Naive thymus-derived CD4-positive, alpha-beta T cell (primary cell): Measurements from ENCODE around the gene NFIC. TPM values are rescaled to one million over a fixed set of nuclear protein-coding genes. Genes with fewer than 3 reads are reported as not detected.

Source experiments
- ATAC-seq: fragments of 150-1000 bp; cut with Tn5 transposase; 2 replicates; pipeline ENCODE4 v1.10.0; 2021; ENCODE audit warnings: mild to moderate bottlenecking, moderate library complexity
- CTCF ChIA-PET: fragments of 350-600 bp; sonication (Branson Sonifier 250); formaldehyde crosslinking; loops from one replicate; lab custom pipeline; 2021; ENCODE audit warnings: antibody characterized with exemption; lab: Charles Lee
- POLR2A ChIA-PET: fragments of 350-600 bp; sonication (Branson Sonifier 250); formaldehyde crosslinking; loops from one replicate; lab custom pipeline; 2021; ENCODE audit warnings: antibody characterized with exemption, inconsistent platforms; lab: Charles Lee
- DNase-seq, 9 donors: peaks; one replicate each; pipeline versions ENCODE4 v3.0.0 to v3.0.0-alpha.2; 2020 to 2022; ENCODE audit warnings: mixed read lengths in 1 of 9
- H3K27ac ChIP-seq: one replicate; pipeline ENCODE4 v1.7.0; 2013; ENCODE audit warnings: mild to moderate bottlenecking, low read depth, low read length, moderate library complexity
- H3K27me3 ChIP-seq, 2 donors: one replicate each; pipeline ENCODE4 v1.7.0; 2013; ENCODE audit warnings: low read length in 2 of 2, mild to moderate bottlenecking in 2 of 2, moderate library complexity in 2 of 2; ENCODE audit not compliant: control insufficient read depth in 2 of 2, insufficient read depth in 2 of 2
- H3K36me3 ChIP-seq, 3 experiments: 1 replicate in 2 of 3; 2 replicates in 1 of 3; pipeline ENCODE4 v1.7.0; 2013; ENCODE audit warnings: low read length in 3 of 3, mild to moderate bottlenecking in 3 of 3, moderate library complexity in 1 of 3; ENCODE audit not compliant: insufficient read depth in 3 of 3, control insufficient read depth in 2 of 3
- H3K4me1 ChIP-seq, 2 donors: one replicate each; pipeline ENCODE4 v1.7.0; 2013; ENCODE audit warnings: low read length in 2 of 2, mild to moderate bottlenecking in 2 of 2, moderate library complexity in 1 of 2; ENCODE audit not compliant: control insufficient read depth in 2 of 2, insufficient read depth in 2 of 2
- H3K4me3 ChIP-seq: 2 replicates; pipeline ENCODE4 v1.7.0; 2013; ENCODE audit warnings: mild to moderate bottlenecking, low read length
- H3K9me3 ChIP-seq, 3 experiments: 1 replicate in 2 of 3; 2 replicates in 1 of 3; pipeline ENCODE4 v1.7.0; 2013; ENCODE audit warnings: low read length in 3 of 3; ENCODE audit not compliant: control insufficient read depth in 2 of 3
- H3K27ac Mint-ChIP-seq, 9 donors: one replicate each; pipeline ENCODE4 v1.8.0; 2020 to 2022; ENCODE audit warnings: mixed read lengths in 9 of 9, mild to moderate bottlenecking in 8 of 9, moderate library complexity in 5 of 9, inconsistent platforms in 2 of 9
- H3K27me3 Mint-ChIP-seq, 5 donors: one replicate each; pipeline ENCODE4 v1.8.0; 2021 to 2022; ENCODE audit warnings: mixed read lengths in 5 of 5, mild to moderate bottlenecking in 1 of 5
- H3K36me3 Mint-ChIP-seq, 5 donors: one replicate each; pipeline ENCODE4 v1.8.0; 2020 to 2022; ENCODE audit warnings: mixed read lengths in 5 of 5, mild to moderate bottlenecking in 3 of 5, inconsistent platforms in 1 of 5
- H3K4me1 Mint-ChIP-seq, 7 donors: one replicate each; pipeline ENCODE4 v1.8.0; 2020 to 2022; ENCODE audit warnings: mixed read lengths in 7 of 7, mild to moderate bottlenecking in 3 of 7, inconsistent platforms in 1 of 7
- H3K4me3 Mint-ChIP-seq, 10 donors: one replicate each; pipeline ENCODE4 v1.8.0; 2020 to 2022; ENCODE audit warnings: mild to moderate bottlenecking in 10 of 10, mixed read lengths in 10 of 10, moderate library complexity in 6 of 10, inconsistent platforms in 2 of 10
- H3K9me3 Mint-ChIP-seq, 11 donors: one replicate each; pipeline ENCODE4 v1.8.0; 2020 to 2022; ENCODE audit warnings: mixed read lengths in 11 of 11, mild to moderate bottlenecking in 4 of 11, inconsistent platforms in 1 of 11, moderate library complexity in 1 of 11
- intact Hi-C, 2 donors: fragments of 100-400 bp; cut with micrococcal nuclease; formaldehyde crosslinking; loops; one replicate each; pipeline ENCODE4 v1.15.1; 2023
- polyA plus RNA-seq, 2 donors: library from polyadenylated mRNA; unstranded; fragments of 300-500 nt; fragmentation: Illumina TruSeq; gene quantifications; one replicate each; pipeline ENCODE4 v1.2.3, GENCODE V29; 2021
- total RNA-seq, 6 experiments: library from RNA in 5 of 6; stranded (reverse) in 5 of 6; gene quantifications; 1 replicate in 5 of 6; 2 replicates in 1 of 6; pipeline ENCODE4 v1.2.3 and lab custom pipeline; 2021 to 2026

Gene NFIC
- total and polyA plus RNA-seq, 7 experiments from 2014 or later, result 12.2 to 35.2 (median 31.1) TPM

DNA sequence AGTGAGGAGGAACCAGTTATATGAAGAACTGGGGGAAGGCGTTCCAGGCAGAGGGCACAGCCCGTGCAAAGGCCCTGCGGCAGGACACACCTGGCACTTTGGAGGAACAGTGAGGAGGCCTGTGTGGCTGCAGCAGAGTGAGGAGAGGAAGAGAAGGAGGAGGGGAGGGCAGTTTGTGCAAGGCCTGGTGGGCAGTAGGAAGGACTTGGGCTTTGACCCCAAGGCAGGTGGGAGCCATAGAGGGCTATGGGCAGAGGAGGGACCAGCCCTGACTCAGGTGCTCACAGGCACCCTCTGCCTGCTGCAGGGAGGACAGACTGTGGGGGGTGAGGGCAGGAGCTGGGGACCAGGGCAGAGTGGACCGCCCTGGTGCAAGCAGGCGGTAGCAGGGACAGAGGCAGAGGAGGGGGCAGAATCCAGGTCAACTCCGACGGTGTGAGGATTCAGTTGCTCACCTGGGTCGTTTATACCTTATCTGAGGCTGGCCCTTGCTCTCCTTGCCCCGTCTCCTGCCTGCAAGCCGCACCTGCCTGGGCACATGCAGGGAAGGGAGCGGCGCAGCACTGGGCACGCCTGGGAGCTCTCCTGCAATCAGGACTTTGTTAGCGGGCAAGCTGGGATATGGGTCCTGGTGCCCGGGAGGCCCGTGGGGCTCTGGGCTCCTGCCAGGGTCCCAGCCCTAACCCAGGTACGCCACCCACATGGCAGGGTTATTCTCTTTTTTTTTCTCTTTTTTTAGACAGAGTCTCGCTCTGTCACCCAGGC is 34.8 kb downstream of the NFIC start:
- H3K4me3 ChIP-seq, result no peak overlapping the region
- no peak for ATAC-seq
- ChIA-PET CTCF (no interaction called here), POLR2A (no interaction called here)
- H3K36me3 ChIP-seq, result no peaks in the 10 kb centered on the region
- H3K4me1 Mint-ChIP-seq, result peaks cover 0 to 17% (median 6%) of the 10 kb centered on the region in 7 donors
- H3K9me3 ChIP-seq, result no peaks in the 10 kb centered on the region
- H3K4me3 Mint-ChIP-seq, result no peak overlapping the region
- no peak for DNase-seq
- H3K27ac ChIP-seq, result no peak overlapping the region
- H3K4me1 ChIP-seq, result no peaks in the 10 kb centered on the region
- H3K27me3 Mint-ChIP-seq, result no peaks in the 10 kb centered on the region
- H3K9me3 Mint-ChIP-seq, result peaks cover 0 to 4% (median 0%) of the 10 kb centered on the region in 11 donors
- intact Hi-C loops, result no loop called here
- H3K36me3 Mint-ChIP-seq, result peaks cover 0 to 14% (median 9%) of the 10 kb centered on the region in 5 donors
- H3K27me3 ChIP-seq, result no peaks in the 10 kb centered on the region
- peak overlapping the region in 1 of 9 donors; percentile 54 for H3K27ac Mint-ChIP-seq

DNA sequence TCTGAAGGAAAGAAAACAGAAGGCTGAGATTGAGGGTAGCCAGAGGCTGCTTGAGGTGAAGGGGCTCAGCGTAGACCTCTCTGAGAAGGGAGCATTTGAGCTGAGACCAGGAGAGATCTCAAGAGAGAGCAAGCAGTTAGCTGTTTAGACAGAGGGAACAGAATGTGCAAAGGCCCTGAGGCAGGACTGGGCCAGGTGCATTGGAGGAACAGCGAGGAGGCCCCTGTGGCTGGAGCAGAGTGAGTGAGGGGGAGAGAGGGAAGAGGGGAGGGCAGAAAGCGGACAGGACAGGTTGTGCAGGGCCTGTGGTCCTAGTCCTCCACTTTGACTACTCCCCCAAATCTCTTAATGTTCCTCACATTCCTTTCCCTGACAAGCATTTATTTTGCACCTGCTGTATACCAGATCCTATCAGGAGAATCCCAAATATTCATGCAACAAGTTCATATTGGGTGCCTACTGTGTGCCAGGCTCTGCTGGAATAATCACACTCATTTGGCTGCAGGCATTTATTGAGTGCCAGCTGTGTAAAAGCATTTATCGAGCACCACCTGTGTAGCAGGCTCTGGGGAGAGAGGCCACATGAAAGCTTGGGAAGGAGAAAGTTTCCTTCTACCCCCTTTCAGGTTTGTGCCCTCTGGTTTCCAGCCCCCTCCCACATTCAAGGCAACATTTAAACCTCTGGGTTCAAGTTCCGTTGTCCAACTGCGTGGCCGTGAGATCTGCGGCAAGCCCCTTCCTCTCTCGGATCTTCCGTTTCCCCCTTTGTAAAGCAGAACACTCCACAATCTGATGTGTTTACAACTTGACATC is 36.5 kb downstream of the NFIC start:
- ChIA-PET CTCF (no interaction called here), POLR2A (no interaction called here)
- no peak for ATAC-seq
- Histone ChIP-seq H3K27ac (no peak overlapping the region), H3K27me3 (no peaks in the 10 kb centered on the region), H3K9me3 (no peaks in the 10 kb centered on the region), H3K4me1 (no peaks in the 10 kb centered on the region), H3K36me3 (peaks cover 0 to 4% (median 0%) of the 10 kb centered on the region in 3 experiments), H3K4me3 (no peak overlapping the region)
- Mint-ChIP-seq H3K36me3 (peaks cover 0 to 21% (median 9%) of the 10 kb centered on the region in 5 donors), H3K4me3 (no peak overlapping the region), H3K27ac (no peak overlapping the region), H3K9me3 (peaks cover 0 to 4% (median 0%) of the 10 kb centered on the region in 11 donors), H3K4me1 (peaks cover 0 to 21% (median 5%) of the 10 kb centered on the region in 7 donors), H3K27me3 (no peaks in the 10 kb centered on the region)
- intact Hi-C loops, result no loop called here
- DNase-seq, result no peak

DNA sequence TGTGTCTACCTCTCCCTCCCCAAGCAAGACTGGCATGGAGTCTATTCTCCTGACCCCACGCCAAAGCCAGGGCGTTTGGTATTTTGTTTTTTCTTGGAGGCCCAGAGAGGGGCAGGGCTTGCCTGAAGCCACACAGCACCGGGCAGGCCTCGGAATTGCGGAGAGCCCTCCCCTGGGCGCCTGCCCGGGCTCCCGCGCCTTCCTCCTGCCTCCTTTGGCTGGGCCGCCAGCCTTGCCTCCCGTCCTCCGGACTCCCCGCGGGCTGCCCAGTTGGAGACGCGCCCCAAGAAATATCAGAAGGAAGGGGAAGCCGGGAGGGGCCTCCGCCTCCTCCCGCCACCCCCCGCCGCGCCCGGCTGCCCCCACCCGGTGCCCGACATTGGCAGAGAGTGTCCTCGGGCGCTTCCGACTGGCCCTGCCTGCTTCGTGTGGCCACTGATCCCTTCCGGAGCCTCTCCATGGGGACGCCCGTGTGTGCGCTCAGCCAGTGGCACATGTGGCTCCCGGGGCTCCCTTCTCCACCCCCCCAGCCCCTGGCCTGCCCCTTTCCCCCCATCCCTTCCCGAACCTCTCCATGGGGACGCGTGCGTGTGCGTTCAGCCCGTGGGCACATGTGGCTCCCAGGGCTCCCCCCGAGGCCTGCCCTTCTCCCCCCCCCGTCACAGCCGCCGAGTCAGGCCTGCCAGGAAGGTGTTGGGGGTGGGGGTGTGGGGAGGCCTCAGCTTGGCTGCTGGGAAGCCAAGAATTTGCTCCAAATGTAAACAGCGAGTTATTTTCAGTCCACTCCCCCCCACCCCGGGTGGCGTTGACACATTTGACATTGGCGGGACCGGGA is 37.3 kb downstream of the NFIC start:
- DNase-seq, result no peak
- Mint-ChIP-seq H3K4me1 (peaks cover 0 to 18% (median 5%) of the 10 kb centered on the region in 7 donors), H3K27me3 (no peaks in the 10 kb centered on the region), H3K4me3 (no peak overlapping the region), H3K9me3 (peaks cover 0 to 4% (median 0%) of the 10 kb centered on the region in 11 donors), H3K36me3 (peaks cover 0 to 22% (median 9%) of the 10 kb centered on the region in 5 donors), H3K27ac (no peak overlapping the region)
- Histone ChIP-seq H3K27me3 (no peaks in the 10 kb centered on the region), H3K36me3 (peaks cover 0 to 9% (median 0%) of the 10 kb centered on the region in 3 experiments), H3K4me1 (no peaks in the 10 kb centered on the region), H3K27ac (no peak overlapping the region), H3K4me3 (no peak overlapping the region), H3K9me3 (no peaks in the 10 kb centered on the region)
- CTCF ChIA-PET, result no interaction called here
- POLR2A ChIA-PET, result no interaction called here
- ATAC-seq, result no peak
- intact Hi-C loops, result no loop called here

DNA sequence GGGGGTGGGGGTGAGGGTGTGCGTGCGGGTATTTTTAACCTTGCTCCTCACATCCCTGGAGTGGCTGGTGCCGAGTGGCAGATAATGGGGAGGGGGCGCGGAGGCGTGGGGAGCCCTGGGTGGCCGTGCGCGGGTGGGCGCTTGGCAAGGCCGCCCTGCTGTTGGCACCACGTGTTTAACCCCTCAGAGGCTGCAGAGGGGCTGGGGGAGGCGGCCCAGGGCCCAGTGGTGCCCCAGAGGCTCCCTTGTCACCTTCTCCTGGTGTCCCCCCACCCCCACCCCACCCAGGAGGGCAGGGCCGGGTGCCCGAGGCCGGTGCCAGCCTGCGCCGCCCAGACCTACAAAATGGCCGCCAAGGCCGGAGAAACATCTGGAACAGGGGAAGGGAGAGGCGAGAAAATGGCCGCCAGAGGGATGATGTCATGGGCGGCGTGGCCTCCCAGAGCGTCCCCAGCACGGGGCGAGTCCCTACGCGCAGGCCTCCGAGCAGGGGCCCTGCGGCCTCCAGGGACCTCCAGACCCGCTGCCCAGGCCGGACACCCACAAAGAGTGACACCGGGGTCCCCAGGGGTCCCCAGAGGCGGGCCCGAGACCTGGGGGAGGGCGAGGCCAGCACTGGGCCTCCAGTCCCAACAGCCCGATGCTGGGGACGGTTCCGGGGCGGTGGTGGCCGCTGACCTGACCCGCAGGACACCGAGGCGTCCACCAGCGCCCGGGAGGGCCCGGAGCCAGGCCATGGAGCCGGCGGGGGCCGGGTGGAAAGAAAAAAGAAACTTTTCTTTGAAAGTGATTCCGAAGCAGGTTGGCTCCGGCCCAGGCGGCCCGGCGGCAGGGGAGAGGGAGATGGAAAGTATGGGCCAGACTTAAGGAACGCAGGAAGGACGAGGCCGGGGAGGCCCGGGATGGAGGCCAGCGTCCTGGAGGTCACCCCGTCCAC is 38.2 kb downstream of the NFIC start:
- intact Hi-C loops, result no loop called here
- H3K27ac Mint-ChIP-seq, result no peak overlapping the region
- ChIA-PET CTCF (no interaction called here), POLR2A (no interaction called here)
- H3K4me1 Mint-ChIP-seq, result peaks cover 0 to 20% (median 5%) of the 10 kb centered on the region in 7 donors
- no peaks in the 10 kb centered on the region for H3K27me3 ChIP-seq
- no peaks in the 10 kb centered on the region for H3K27me3 Mint-ChIP-seq
- H3K36me3 Mint-ChIP-seq, result peaks cover 0 to 25% (median 10%) of the 10 kb centered on the region in 5 donors
- no peak overlapping the region for H3K4me3 Mint-ChIP-seq
- no peaks in the 10 kb centered on the region for H3K4me1 ChIP-seq
- no peak overlapping the region for H3K4me3 ChIP-seq
- peaks cover 0 to 9% (median 0%) of the 10 kb centered on the region in 3 experiments for H3K36me3 ChIP-seq
- H3K27ac ChIP-seq, result no peak overlapping the region
- ATAC-seq (no peak), DNase-seq (no peak)
- peaks cover 0 to 4% (median 0%) of the 10 kb centered on the region in 11 donors for H3K9me3 Mint-ChIP-seq
- no peaks in the 10 kb centered on the region for H3K9me3 ChIP-seq

DNA sequence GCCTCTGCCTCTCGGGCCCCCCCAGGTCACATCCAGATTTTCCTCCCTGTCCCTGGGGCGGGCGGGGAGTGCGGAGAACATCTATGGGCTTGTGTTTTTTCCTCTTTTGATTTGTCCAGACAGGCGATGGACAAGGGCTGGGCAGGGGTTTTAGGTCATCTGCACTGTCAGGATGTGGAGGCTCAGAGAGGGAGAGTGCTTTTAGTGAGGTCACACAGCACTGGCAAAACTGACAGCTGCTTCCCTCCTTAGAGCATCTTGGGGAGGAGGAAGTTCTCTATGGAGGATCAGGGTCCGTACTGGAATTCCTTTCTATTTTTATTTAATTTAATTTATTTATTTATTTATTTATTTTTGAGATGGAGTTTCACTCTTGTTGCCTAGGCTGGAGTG is 38.9 kb downstream of the NFIC start:
- ATAC-seq, result no peak
- DNase-seq, result no peak
- H3K27ac Mint-ChIP-seq, result peak overlapping the region in 1 of 9 donors; percentile 31
- no peak overlapping the region for H3K4me3 Mint-ChIP-seq
- no peaks in the 10 kb centered on the region for H3K27me3 ChIP-seq
- intact Hi-C loops, result no loop called here
- CTCF ChIA-PET, result no interaction called here
- peaks cover 0 to 9% (median 0%) of the 10 kb centered on the region in 3 experiments for H3K36me3 ChIP-seq
- H3K36me3 Mint-ChIP-seq, result peaks cover 0 to 27% (median 10%) of the 10 kb centered on the region in 5 donors
- no peak overlapping the region for H3K4me3 ChIP-seq
- H3K27ac ChIP-seq, result no peak overlapping the region
- H3K4me1 ChIP-seq, result no peaks in the 10 kb centered on the region
- H3K9me3 Mint-ChIP-seq, result peaks cover 0 to 4% (median 0%) of the 10 kb centered on the region in 11 donors
- H3K4me1 Mint-ChIP-seq, result peaks cover 0 to 20% (median 5%) of the 10 kb centered on the region in 7 donors
- no peaks in the 10 kb centered on the region for H3K27me3 Mint-ChIP-seq
- POLR2A ChIA-PET, result no interaction called here
- H3K9me3 ChIP-seq, result no peaks in the 10 kb centered on the region
